Measurements from ENCODE around the gene NECTIN2. TPM values are rescaled to one million over a fixed set of nuclear protein-coding genes. Genes with fewer than 3 reads are reported as not detected.
"Not testable (repeated sequence)": the region's sequence is repeated elsewhere in the genome, so short reads cannot be mapped to it uniquely, and the experiment has no call there.

NECTIN2 gene
- total and polyA plus RNA-seq, 2 experiments from 2014 or later = 60.5 to 71.7 TPM

DNA sequence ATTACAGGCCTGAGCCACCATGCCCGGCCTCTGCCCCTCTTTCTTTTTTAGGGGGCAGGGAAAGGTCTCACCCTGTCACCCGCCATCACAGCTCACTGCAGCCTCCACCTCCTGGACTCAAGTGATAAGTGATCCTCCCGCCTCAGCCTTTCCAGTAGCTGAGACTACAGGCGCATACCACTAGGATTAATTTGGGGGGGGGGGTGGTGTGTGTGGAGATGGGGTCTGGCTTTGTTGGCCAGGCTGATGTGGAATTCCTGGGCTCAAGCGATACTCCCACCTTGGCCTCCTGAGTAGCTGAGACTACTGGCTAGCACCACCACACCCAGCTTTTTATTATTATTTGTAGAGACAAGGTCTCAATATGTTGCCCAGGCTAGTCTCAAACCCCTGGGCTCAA, 63.7 kb downstream of the NECTIN2 start:
- no peak for DNase-seq
- TF ChIP-seq EZH2 (IDR thresholded peaks at IDR 0.05; ENCODE audit: insufficient read depth, poor library complexity, severe bottlenecking) = no peak
- no peak for TF ChIP-seq EZH2phosphoT487 (IDR thresholded peaks at IDR 0.05; ENCODE audit: insufficient read depth, low read depth)
- no peak overlapping the region for H3K4me3 ChIP-seq

DNA sequence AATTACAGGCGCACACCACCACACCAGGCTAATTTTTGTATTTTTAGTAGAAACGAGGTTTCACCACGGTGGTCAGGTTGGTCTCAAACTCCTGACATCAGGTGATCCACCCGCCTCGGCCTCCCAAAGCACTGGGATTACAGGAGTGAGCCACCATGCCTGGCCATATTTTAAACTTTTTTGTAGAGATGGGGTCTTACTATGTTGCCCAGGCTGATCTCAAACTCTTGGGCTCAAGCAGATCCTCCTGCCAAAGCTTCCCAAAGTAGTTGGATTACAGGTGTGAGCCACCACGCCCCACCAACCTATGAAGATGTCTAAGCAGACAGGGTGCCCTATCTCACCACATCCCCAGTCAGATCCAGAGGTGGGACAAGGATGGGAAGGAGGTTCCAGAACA, 65.8 kb downstream of the NECTIN2 start:
- in situ Hi-C loops (cut with MboI) = not testable (repeated sequence)
- 83 to 84% methylated on average over 6 of the region's 6 CpGs for WGBS, 2 experiments (ENCODE audit: low coverage in 1 of 2, low lambda C conversion rate in 2 of 2, missing lambda C conversion rate in 2 of 2)

More for the DNA sequence above, 63.7 kb downstream of the NECTIN2 start:
- Histone ChIP-seq H3K36me3 (ENCODE audit: low read depth) (no peaks in the 10 kb centered on the region), H3K4me1 (ENCODE audit: insufficient read depth) (no peaks in the 10 kb centered on the region; the same call in 1 of the 2 replicates), H3K9ac (no peak overlapping the region), H3K9me2 (ENCODE audit: insufficient read depth) (no peaks in the 10 kb centered on the region), H2AFZ (no peak overlapping the region), H3K9me3 (ENCODE audit: low read depth) (no peaks in the 10 kb centered on the region), H3K4me2 (ENCODE audit: unreplicated experiment) (no peak overlapping the region), H3K27me3 (replicated peaks; ENCODE audit: insufficient read depth) (peaks cover 14% of the 10 kb centered on the region), H3F3A (ENCODE audit: insufficient read depth) (no peaks in the 10 kb centered on the region), H4K20me1 (ENCODE audit: insufficient read depth) (no peaks in the 10 kb centered on the region), H3K79me2 (ENCODE audit: insufficient read depth) (no peaks in the 10 kb centered on the region), H3K27ac (no peak overlapping the region)
- in situ Hi-C loops (cut with MboI) = no loop called here
- 84 to 91% methylated on average over 5 of the region's 5 CpGs for WGBS, 2 experiments (ENCODE audit: low coverage in 1 of 2, low lambda C conversion rate in 2 of 2, missing lambda C conversion rate in 2 of 2)

DNA sequence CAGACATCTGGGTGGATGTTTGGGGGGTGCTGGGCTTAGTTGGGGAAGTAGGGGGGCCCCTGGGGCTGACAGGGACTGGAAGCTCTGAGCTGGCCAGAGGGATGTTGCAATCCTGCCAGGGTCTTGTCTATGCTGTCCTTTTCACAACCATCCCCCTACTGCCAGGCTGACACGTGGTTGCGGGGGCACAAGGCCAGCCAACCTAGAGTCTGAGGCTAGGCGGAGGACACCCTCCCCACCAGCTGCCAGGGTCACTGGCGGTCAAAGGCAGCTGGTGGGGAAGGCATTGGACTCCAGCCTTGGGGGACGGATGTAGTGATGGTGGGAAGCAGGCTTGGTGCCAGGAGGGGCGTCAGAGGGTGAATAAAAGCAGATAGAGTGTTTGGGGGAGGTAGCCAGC, 66.8 kb downstream of the NECTIN2 start:
- H3K4me3 ChIP-seq = no peak overlapping the region
- H3F3A ChIP-seq (ENCODE audit: insufficient read depth) = no peaks in the 10 kb centered on the region
- H3K27ac ChIP-seq = no peak overlapping the region
- no peak for DNase-seq
- no peak overlapping the region for H2AFZ ChIP-seq
- no peaks in the 10 kb centered on the region for H3K27me3 ChIP-seq (replicated peaks; ENCODE audit: insufficient read depth)
- 25 to 27% methylated on average over 6 of the region's 6 CpGs for WGBS, 2 experiments (ENCODE audit: low coverage in 1 of 2, low lambda C conversion rate in 2 of 2, missing lambda C conversion rate in 2 of 2)
- no peaks in the 10 kb centered on the region for H3K36me3 ChIP-seq (ENCODE audit: low read depth)
- in situ Hi-C loops (cut with MboI) = no loop called here
- H3K9me3 ChIP-seq (ENCODE audit: low read depth) = no peaks in the 10 kb centered on the region
- H3K9me2 ChIP-seq (ENCODE audit: insufficient read depth) = no peaks in the 10 kb centered on the region
- H3K9ac ChIP-seq = no peak overlapping the region
- TF ChIP-seq EZH2phosphoT487 (IDR thresholded peaks at IDR 0.05; ENCODE audit: insufficient read depth, low read depth) = no peak
- H4K20me1 ChIP-seq (ENCODE audit: insufficient read depth) = no peaks in the 10 kb centered on the region
- H3K4me1 ChIP-seq (ENCODE audit: insufficient read depth) = no peaks in the 10 kb centered on the region
- H3K4me2 ChIP-seq (ENCODE audit: unreplicated experiment) = no peak overlapping the region
- H3K79me2 ChIP-seq (ENCODE audit: insufficient read depth) = no peaks in the 10 kb centered on the region

More for the DNA sequence above, 65.8 kb downstream of the NECTIN2 start:
- H2AFZ ChIP-seq; DNase-seq; H3K9me2 ChIP-seq (ENCODE audit: insufficient read depth); H3K79me2 ChIP-seq (ENCODE audit: insufficient read depth); H4K20me1 ChIP-seq (ENCODE audit: insufficient read depth); H3K36me3 ChIP-seq (ENCODE audit: low read depth); H3K4me2 ChIP-seq (ENCODE audit: unreplicated experiment); H3K4me1 ChIP-seq (ENCODE audit: insufficient read depth); H3K4me3 ChIP-seq; H3K27me3 ChIP-seq (replicated peaks; ENCODE audit: insufficient read depth); H3F3A ChIP-seq (ENCODE audit: insufficient read depth); H3K9me3 ChIP-seq (ENCODE audit: low read depth); H3K9ac ChIP-seq; H3K27ac ChIP-seq: not testable (repeated sequence)

DNA sequence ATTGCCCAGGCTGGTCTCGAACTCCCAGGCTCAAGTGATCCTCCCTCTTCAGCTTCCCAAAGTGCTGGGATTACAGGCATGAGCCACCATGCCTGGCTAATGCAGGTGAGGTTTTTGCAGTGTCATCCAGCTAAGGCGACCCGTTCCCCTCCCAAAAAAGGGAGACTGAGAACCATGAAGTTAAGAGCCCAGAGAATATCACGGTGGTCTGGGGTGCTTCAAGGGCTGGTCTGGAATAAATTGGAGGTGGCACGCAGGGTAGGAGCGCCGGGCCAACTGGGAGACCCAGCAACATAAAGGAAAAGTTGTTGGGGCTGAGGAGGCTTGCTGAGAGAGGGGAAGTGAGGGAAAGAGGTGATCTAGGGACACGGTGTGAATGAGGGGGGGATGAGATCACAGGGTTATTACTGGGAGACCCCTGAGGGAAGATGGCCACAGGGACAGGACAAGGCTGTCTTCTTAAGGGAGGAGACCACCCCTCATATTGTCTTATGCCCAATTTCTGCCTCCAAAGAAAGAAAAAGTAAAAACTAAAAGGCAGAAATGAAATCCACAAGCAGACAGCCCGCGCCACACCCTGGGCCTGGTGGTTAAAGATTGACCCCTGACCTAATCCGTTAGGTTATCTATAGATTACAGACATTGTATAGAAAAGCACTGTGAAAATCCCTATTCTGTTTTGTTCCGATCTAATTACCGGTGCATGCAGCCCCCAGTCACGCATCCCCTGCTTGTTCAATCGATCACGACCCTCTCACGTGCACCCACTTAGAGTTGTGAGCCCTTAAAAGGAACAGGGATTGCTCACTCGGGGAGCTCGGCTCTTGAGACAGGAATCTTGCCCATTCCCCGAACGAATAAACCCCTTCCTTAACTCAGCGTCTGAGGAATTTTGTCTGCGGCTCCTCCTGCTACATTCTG, 67.7 kb downstream of the NECTIN2 start:
- WGBS, 2 experiments (ENCODE audit: low coverage in 1 of 2, low lambda C conversion rate in 2 of 2, missing lambda C conversion rate in 2 of 2) = 63 to 64% methylated on average over 23 of the region's 23 CpGs
- H3K4me2 ChIP-seq (ENCODE audit: unreplicated experiment); H3K9ac ChIP-seq; H3K27me3 ChIP-seq (replicated peaks; ENCODE audit: insufficient read depth); H3K9me3 ChIP-seq (ENCODE audit: low read depth); DNase-seq; H3K79me2 ChIP-seq (ENCODE audit: insufficient read depth); H3K4me1 ChIP-seq (ENCODE audit: insufficient read depth); H3K36me3 ChIP-seq (ENCODE audit: low read depth); H3F3A ChIP-seq (ENCODE audit: insufficient read depth); H3K27ac ChIP-seq; in situ Hi-C loops (cut with MboI); H3K9me2 ChIP-seq (ENCODE audit: insufficient read depth); H4K20me1 ChIP-seq (ENCODE audit: insufficient read depth); H3K4me3 ChIP-seq: not testable (repeated sequence)
- H2AFZ ChIP-seq = peak overlapping the region; percentile 64; the same call in 1 of the 2 replicates

- H3K4me1 ChIP-seq (ENCODE audit: insufficient read depth); H3K27me3 ChIP-seq (replicated peaks; ENCODE audit: insufficient read depth); H4K20me1 ChIP-seq (ENCODE audit: insufficient read depth); H3K79me2 ChIP-seq (ENCODE audit: insufficient read depth); H3K36me3 ChIP-seq (ENCODE audit: low read depth); in situ Hi-C loops (cut with MboI); H3K9me3 ChIP-seq (ENCODE audit: low read depth); H3F3A ChIP-seq (ENCODE audit: insufficient read depth); H3K9me2 ChIP-seq (ENCODE audit: insufficient read depth); H3K27ac ChIP-seq: not testable (repeated sequence)
- H3K4me3 ChIP-seq = peak within 1 kb of the TSS; percentile 67
- WGBS, 2 experiments (ENCODE audit: low coverage in 1 of 2, low lambda C conversion rate in 2 of 2, missing lambda C conversion rate in 2 of 2) = 6 to 7% methylated on average over 20 to 28 of the region's 28 CpGs
- H3K9ac ChIP-seq = peak within 1 kb of the TSS; percentile 76
- peak within 1 kb of the TSS; percentile 82 for H3K4me2 ChIP-seq (ENCODE audit: unreplicated experiment)
- DNase-seq = peak; percentile 88
- H2AFZ ChIP-seq = peak within 1 kb of the TSS; percentile 64
Measured at GRCh38 chr19:44914433-44915206, 68.5 kb downstream of the NECTIN2 start, which contains the start of gene APOC1. APOC1 (plus strand) TSS chr19:44914608; CDS start chr19:44914892, 284 bp downstream.

All from GM23248 (cell line).